ENCODE data around the gene CCDC112.

DNA sequence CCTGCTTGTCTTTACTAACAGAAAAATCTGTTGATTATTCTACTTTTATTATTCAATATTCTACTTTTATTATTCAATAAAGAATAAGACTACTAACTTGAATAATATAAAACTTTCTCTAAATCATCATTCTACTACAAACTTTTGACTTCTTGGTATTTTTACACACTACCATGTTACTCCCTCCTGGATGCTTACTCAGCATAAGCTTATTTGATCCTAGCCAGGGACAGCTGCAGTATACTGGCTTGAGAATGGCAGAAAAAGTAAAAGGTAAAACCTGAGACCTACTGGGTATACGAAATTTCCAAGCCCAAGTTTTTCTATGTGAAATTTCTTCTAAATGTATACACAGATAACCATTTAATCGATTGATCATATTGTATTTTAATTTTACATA is 59.9 kb downstream of the CCDC112 start:
- TF ChIP-seq EZH2 (IDR thresholded peaks at IDR 0.05; ENCODE audit: low read length) = no peak
- TF ChIP-seq, protein P1, sequence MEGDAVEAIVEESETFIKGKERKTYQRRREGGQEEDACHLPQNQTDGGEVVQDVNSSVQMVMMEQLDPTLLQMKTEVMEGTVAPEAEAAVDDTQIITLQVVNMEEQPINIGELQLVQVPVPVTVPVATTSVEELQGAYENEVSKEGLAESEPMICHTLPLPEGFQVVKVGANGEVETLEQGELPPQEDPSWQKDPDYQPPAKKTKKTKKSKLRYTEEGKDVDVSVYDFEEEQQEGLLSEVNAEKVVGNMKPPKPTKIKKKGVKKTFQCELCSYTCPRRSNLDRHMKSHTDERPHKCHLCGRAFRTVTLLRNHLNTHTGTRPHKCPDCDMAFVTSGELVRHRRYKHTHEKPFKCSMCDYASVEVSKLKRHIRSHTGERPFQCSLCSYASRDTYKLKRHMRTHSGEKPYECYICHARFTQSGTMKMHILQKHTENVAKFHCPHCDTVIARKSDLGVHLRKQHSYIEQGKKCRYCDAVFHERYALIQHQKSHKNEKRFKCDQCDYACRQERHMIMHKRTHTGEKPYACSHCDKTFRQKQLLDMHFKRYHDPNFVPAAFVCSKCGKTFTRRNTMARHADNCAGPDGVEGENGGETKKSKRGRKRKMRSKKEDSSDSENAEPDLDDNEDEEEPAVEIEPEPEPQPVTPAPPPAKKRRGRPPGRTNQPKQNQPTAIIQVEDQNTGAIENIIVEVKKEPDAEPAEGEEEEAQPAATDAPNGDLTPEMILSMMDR (optimal IDR thresholded peaks at IDR 0.05 in 1 of 3, IDR thresholded peaks at IDR 0.05 in 1 of 3, conservative IDR thresholded peaks at IDR 0.05 in 1 of 3; ENCODE audit: extremely low read depth in 1 of 3, insufficient read depth in 2 of 3, low read length in 3 of 3) = no peak

Data from keratinocyte (primary cell).